Bone marrow (tissue), 2 donors: ENCODE measurements around the gene TLE4.

Source experiments
- DNase-seq, 2 donors: peaks; one replicate each; lab custom pipeline; 2025; lab: John Stamatoyannopoulos, UW

The TLE4 gene

DNA sequence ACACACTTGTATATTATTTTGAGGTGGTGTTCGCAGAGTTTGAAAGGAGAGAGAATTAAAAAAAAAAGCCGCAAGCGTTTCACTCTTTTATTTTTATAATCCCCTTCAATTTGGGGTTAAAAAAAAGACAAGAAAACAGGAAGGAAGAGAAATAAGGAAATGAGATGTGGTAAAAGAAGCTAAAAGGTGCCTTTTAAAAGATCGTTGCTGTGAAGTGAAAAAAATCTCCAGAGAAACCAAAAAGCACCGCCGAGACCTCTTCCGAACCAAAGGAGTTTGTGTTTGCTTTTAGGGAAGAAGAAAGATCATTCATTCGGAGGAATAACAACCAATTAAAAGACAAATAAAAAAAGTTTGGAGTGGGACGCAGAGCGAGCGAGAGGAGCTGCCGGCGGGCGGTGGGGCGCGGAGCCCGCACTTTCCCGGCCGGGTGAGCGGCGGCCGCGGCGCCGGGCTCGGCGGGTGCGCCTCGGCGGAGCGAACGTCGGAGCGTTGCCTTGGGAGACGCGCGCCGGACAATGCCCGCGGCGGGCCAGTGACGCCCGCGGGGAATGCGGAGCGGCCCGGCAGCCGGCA is 355 bp downstream of the TLE4 start:
- no peak for DNase-seq

DNA sequence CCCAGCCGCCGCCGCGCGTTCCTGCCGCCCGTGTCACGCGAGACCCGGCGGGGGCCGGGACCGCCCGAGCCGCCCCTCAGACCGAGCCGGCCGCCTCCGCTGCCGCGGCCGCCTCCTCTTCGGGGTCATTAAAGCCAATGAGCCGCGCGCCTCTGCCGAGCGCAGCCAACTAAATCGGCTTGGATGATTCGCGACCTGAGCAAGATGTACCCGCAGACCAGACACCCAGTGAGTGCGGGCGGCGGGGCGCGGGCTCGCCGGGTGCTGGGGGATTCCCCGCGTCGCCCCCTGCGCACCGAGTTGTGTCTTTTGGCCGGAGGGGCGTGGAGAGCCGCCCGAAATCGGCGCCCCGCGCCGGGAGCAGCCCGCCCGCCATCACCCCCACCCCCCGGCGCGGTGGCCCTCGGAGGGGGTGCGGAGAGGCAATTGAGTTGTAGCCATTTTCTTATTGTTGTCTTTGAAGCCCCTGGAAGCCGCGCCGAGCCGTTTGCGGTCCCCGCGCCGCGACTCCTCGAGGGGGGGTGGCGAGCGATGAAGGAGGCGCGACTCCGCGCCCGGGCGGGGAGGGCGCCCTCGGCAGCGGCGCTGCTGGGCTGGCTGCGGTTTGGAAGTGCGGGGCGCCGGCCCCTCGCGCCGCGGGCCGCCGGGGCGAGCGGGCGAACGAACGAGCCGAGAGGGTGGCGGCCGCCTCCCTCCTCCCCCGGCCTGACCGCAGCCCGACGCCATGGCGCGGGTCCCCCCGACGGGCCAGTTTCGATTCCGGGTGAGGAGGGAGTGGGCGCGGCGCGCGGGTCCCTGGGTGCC is 1.0 kb downstream of the TLE4 start:
- peak in 1 of 2 donors; percentile 63 for DNase-seq

DNA sequence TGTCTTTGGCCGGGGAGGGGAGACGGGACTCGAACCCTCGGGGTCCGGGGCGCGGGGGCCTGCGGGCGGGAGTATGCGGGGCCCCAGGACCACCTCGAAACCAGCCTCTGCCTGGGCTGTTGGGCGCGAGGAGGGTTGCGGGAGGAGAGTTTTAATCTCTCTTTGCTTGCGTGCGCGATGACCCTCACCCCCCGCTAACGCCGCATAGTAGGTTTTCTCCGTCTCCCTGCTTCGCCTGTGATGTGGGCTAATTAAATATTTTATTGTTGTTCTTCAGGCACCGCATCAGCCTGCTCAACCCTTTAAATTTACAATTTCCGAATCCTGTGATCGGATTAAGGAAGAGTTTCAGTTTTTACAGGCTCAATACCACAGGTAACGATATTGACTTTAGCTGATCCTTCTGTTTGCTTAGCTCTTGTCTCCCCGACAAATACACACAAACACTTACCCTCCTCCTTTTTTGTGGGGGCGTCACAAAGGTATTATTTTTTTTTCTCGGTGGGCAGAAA is 1.7 kb downstream of the TLE4 start:
- DNase-seq, result no peak

DNA sequence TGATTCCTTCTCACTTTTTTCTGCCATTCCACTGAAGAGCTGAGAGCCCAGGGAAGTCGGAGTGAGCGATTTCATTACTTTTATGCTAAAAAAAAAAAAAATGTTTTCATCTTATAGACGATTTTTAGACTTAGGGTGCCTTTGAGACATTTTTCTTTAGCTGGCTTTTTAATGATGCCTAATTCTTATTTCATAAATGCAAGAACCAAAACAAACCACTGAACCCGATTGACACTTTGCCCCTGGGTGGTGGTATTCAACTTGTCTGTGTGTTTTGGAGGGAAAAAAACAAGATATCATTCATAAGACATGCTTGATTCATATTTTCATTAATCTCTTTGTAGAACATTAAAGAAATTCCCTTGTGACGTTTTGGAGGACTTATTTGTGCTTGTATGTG is 2.4 kb downstream of the TLE4 start:
- no peak for DNase-seq

DNA sequence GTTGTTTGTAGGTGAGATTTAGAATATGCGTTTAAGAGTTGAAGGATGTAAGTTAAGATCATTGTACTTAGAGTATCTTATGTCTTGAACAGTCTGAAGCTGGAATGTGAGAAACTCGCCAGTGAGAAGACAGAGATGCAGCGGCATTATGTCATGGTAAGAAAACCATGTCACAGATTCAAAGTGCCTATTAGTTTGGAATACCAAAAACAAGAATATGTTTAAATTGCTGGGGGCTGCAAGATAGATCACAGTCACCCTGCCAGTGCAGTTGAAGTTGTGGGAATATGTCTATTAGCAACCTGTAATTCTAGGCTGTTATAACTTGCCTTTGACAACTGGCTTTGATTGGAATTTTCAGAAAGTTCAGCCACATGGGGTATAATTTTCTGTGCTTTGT is 3.0 kb downstream of the TLE4 start:
- no peak for DNase-seq

DNA sequence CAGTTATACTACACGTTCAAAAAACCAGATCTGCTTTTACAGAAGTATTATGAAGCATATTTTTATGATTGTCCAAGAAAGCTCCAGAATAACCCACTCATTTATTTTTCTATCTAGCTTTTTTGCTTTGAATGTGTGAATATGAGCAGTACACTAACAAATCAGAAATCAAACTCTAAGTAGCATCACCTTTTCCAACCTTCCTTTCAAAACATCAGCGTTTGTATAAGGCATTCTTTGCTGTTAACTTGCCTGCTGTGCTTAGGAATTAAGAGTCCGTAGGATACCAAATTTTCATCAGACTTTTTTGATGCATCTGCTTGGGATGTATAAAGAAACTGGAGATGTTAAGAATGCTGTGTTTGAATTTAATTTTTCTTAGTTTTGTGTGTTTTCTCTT is 3.8 kb downstream of the TLE4 start:
- DNase-seq, result no peak

DNA sequence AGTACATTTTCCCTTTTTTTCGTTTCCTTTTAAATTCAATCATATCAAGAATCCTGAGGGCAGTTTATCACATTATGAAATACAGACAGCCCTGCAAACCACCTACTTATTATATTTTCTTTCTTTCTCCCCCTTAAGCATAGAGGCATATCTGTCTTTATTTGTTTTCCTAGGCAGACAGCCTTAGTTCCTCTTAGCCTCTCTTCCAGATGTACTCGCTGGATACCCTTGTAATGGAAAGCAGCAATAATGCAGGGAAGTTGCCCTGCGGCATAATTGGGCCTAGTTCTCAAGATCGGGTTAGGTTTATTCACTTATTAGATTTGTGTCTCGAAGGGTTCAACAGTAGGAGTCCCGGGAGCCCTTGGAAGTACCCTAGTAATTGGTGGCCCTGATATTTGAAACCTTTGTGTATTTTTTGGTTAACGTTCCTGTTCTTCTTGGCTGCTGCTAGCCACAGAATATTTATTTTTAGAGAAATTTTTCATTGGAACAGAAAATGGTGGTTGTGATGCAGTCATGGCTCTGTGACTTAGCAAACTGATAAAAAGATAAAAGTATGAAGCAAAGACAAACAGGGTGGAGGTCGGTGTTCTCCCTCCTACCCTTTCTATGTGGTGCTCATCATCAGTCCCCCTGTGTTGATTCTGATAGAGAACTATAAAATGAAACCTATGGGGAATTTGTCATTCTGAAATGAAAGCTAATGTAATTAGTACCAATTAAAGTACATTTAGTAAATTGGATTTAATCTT is 6.4 kb downstream of the TLE4 start:
- DNase-seq, result no peak

DNA sequence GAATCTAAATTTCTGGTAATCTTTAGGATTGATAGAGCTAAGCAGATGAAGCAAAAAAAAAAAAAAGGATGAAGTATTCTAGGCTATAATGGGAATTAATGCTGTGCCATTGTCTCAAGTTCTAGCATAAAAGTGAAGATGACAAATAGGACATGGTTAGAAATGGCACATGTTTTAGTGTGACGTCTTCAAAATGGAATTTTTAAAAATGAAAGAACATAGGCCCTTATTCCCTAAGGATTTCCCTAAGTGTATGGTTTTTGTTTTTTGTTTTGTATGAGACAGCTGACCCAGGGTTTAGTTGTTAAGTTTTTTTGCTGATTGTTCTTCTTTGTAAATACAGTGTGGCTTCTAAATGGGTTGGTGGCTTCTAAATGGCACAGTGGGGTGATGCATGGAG is 7.1 kb downstream of the TLE4 start:
- no peak for DNase-seq

DNA sequence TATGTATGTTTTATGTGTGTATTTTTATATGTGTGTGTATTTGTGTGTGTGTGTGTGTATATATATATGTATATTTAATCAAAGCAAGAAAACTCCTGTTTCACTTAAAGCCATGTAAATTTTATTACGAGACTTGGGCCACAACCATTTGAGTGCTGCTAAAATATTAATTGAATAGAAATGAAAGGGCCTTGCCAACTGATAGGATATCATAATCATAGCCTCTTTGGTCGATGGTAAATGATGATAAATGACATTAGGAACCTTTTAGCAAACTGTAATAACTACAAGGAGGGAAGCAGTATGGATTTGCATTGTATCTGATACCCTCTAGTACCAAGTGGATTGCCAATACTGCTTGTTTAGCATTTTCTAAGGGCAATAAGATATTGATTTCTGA is 7.9 kb downstream of the TLE4 start:
- DNase-seq, result no peak

DNA sequence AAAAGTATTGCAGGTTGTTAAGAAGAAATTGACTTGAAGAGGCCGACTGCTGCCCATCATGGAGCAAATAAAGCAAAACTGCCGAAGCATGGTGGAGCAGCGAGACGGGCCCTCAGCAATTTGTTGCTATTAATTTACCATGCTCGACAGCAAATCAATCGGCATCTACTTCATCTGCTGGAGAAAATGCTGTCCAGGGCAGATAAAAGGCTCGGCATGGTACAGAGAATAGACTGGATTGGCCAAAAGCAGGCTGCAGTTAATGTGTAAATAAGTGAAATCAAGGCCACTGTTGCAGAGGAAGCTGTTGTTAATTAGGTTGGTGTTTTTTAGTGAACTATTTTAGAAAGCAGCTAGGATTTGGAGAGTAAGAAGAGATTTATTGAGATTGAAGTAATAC is 8.3 kb downstream of the TLE4 start:
- no peak for DNase-seq

DNA sequence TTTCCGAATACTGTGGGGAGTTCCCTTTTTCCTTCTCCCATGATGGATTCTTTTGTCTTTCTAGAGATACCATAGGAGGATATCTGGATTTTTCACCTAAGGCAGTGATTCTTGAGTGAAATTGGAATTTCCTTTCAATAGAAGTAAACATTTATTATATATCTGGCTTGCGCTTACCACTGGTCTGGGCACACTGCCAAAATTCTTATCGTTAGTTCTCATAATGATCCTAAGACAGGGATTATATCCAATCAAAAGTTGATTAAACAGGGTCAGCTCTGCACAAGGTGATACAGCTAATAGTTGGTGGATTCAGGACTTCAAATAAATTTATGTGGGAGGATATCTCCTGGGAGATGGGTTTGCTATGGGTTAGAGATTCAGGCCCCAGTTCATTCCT is 9.6 kb downstream of the TLE4 start:
- no peak for DNase-seq

DNA sequence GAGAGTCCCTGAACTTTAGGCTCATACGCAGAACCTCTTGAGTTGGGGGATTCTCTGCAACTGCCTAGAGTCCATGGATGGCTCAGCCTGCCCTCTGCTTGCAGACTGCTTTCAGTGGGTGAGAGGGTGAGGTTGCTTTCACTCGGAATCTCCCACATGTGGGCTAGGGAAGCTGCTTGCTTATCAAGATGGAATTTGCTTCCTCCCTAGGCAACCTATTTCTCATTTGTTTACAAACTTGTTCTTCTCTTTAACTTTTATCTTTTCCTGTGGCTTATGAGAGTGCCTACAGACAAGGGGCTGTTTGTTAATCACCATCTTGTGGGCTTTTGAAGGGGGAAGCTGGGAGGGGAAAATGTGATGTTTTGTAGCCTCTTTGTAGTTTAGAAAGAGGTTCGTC is 10.0 kb downstream of the TLE4 start:
- peak in 1 of 2 donors; percentile 71 for DNase-seq

DNA sequence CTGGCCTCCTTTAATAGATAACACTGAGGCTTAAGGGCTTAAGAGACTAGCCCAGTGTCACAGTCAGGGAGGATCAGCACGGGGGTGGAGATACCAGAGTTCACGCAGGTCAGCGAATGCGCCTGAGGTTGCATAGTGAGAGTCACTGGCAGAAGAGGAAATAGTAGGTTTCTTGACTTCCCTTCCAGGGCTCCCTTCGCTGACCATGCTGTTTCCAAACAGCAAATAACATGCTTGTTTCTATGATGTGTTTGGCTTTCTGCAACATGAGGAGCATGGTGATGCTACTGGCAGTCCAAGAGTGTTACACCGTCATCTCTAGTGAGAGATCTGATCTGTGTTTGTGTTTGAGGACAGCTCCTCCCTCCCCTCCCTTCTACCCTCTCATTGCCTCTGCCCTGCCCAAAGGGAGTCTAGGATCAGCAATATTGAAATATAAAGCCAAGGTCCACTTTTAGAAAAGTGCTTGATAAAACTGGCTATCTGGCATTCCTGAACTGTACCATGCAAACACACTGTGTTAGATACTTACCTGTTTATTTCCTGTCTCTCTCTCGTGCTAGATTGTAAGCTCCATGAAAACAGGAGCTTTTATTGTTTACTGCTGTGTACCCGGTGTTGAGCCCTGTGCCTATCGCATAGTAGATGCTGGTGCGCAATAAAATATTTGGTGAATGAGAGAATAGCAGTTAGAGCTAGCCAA is 12.3 kb downstream of the TLE4 start:
- peak; percentile 27 to 57 for DNase-seq

DNA sequence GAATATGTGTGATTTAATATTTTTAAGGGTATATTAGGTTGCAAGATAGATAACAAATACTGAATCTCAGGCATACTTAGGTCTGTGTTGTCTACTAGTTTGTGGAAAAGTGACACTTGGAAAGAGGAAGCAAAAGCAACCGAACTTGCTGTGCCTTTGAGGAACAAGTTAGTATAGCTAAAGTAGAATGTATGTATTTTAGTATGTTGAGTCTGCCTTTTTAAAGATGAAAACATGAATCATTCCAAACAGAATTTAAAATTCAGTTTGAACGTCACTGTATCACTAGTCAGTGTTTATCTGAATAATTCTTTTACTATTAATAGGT is 12.9 kb downstream of the TLE4 start:
- DNase-seq, result peak in 1 of 2 donors; percentile 25

DNA sequence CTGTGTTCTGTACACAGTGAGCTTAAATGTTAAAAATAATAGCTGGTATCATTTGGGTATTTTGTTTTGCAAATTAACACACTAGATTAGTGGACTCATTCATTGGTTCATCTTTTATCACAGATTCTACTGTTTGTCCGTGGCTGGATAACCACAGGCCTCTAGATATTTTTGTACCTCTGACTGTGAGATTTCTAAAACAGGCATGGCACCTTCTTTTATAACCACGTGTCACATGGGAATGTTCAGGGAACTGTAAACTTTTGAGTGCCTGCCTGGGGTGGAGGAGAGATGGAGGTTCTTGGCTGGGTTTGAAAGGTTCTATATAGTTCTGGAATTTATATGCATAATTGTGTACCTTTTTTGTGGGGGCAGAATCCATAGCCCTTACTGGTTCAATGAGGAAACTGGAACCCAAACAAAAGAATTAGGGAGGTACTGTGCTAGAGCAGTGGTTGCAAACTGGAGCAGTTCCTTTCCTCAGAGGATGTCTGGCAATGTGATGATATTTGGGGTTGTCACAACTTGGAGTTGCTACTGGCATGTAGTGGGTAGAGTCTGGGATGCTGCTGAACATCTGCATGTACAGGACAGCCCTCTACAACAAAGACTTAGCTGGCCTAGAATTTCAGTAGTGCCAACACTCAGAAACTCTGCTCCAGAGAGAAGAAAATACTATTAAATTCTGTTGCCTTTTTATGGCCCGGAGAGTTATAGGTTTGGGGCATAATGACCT is 16.9 kb downstream of the TLE4 start:
- DNase-seq, result peak in 1 of 2 donors; percentile 18

DNA sequence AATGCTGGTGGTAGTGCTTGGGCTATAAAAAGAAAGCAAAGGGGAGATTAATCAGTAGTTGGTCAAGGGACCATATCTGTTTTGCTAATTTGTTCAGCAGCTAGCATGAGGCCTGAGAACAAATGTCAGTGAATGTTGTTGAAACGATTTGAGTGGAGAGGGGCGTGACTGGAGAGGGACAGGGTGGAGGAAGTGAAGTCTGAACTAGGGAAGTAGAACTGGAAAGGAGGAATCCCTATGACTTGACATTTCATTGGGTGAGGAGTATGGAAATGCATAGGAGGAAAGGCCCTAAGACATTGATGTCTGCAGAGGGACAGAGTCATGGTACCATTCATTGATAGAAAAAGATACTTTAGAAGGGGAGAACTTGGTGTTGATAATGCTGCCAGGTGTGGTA is 19.7 kb downstream of the TLE4 start:
- DNase-seq, result no peak

DNA sequence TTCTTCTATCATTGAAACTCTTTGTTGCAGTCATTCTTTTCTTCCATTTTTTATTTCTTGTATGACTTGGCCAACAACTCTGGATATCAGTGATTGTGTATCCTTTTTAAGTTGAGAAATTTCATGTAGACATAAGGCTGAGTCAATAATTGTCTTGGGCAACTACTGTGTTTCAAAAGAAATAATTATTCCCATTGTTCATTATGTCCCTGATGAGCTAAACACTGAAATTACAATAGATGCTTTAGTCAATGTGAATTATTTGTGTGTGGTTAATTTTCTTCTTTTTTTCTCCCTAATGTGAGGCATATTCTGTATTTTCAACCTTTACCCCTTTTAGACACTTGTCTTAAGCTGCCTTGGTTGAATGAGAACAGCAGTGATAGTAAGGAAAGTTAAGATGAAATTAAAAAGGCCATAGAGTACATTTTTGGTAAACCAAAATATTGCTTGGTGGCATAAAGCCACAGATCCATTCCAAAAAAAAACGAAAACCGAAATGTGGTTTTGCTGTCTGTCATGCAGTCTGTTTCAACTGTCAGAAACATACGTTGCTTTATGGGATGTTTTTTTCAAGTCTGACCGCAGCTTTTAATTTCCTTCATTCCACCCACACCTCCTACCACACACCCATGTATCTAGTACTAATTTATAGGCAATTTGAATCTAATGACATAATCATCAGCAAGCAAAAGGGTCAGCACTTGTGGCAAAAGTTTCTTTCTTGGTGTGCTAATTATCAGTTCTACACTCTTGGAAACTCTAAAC is 21.1 kb downstream of the TLE4 start:
- DNase-seq, result peak in 1 of 2 donors; percentile 24

DNA sequence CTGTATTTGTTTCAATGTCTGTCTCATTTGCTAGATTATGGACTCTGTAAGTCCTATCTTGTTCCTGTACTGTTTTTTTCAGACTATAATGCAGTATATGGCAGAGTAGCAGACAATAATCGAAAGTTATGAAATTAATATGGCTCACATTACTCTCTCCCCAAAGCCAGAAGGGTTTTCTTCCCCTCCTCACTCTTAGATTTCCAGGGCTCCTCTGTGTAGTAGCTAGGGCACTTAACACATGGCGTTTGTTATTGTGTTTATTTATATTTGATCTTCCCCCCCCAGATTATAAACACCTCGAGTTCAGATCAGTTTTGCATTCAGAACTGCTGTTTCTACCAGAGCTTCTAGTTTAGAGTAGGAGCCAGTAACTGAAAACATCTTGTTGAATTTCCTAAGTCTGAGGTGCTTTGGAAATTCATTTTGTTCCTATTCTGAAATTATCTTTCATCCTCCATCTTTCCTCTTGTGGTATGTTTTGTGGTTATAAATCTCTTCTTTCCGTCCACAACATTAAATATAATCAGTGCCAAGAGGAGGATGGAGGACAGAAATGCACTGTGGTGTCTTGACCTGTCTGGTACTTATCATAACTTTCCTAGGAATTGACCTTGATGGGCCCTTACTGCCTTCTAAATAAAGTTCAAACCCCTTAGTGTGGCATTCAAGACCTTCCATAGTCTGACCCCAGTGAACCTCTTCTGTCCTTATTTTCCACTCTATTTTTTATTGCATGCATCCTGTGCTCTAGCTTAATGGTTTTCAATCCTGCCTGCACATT is 27.0 kb downstream of the TLE4 start:
- no peak for DNase-seq

DNA sequence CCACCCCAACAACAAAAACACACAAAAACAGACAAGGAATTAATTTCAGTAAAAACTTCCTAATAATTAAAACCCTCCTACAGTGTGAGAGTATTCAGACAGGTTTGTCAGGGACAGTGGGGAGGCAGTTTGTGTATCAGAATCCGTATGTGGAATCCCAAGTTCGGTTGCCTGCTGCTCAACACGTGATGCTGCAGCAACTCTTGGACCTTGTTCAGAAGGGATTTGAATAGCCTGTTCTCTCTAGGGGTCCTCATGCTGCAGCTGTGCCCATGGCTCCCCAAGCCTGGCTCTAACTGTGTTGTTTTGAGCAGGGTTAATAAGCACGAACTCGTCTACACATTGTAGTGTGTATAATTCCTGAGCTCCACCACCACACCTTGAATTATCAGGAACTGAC is 28.7 kb downstream of the TLE4 start:
- no peak for DNase-seq

DNA sequence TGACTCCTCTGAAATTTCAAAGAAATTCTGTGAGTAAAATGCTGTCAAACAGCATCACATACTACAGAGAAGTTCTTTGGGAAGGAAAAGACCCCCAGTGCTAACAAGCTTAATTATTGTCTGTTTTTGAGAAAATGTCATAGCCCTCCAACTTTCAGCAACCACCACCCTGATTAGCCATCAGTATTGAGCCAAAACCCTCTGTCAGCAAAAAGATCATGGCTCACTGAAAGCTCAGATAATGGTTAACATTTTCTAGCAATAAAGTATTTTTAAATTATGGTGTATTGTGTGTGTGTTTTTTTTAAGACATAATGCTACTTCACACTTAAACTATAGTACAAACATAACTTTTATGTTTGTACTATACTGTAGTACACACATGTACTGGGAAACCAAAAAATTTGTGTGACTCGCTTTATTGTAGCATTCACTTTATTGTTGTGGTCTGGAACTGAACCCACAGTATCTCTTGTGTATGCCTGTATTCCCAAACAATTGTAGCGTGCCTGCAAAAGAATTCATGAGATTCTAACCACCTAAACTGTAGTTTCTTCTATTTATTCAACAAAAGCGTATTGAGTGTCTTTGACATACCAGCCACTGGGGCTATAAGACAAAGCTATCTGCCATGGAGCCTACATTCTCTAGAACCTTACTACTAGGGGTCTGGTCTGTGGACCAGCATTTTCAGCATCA is 31.6 kb downstream of the TLE4 start:
- DNase-seq, result no peak
